Thyroid gland (tissue), 4 donors: Measurements from ENCODE around the gene RPL23. TPM values are rescaled to one million over a fixed set of nuclear protein-coding genes. Genes with fewer than 3 reads are reported as not detected.

Experiments
- DNase-seq, 2 donors: peaks; one replicate each; pipeline ENCODE4 v3.0.0-alpha.2; 2019
- H3K27ac ChIP-seq, 3 donors: fragments of 200-600 bp; sonication (generic); 1 replicate in 2 of 3; 2 replicates in 1 of 3; pipeline ENCODE4 v1.5.1; 2016 to 2019; ENCODE audit warnings: mild to moderate bottlenecking in 1 of 3, moderate library complexity in 1 of 3
- H3K27me3 ChIP-seq: fragments of 200-600 bp; sonication (generic); one replicate; pipeline ENCODE4 v1.5.1; 2019
- H3K36me3 ChIP-seq, 2 donors: fragments of 200-600 bp; sonication (generic); one replicate each; pipeline ENCODE4 v1.5.1; 2016 to 2019
- H3K4me1 ChIP-seq, 2 donors: fragments of 200-600 bp; sonication (generic); one replicate each; pipeline ENCODE4 v1.5.1; 2017 to 2019
- H3K4me3 ChIP-seq, 3 donors: fragments of 200-600 bp; sonication (generic); replicated peaks in 1 of 3; 1 replicate in 2 of 3; 2 replicates in 1 of 3; pipeline ENCODE4 v1.5.1; 2016; ENCODE audit warnings: mild to moderate bottlenecking in 1 of 3
- H3K9me3 ChIP-seq: fragments of 200-600 bp; sonication (generic); one replicate; pipeline ENCODE4 v1.5.1; 2017
- CTCF ChIP-seq, 6 experiments: fragments of 200-600 bp in 3 of 6; fragments of 450-650 bp in 3 of 6; sonication (generic) in 3 of 6; IDR thresholded peaks; one replicate each; pipeline ENCODE4 v1.5.1; 2016 to 2019; ENCODE audit warnings: antibody characterized with exemption in 6 of 6, mild to moderate bottlenecking in 2 of 6, inconsistent platforms in 1 of 6, moderate library complexity in 1 of 6
- POLR2A ChIP-seq, 2 donors: fragments of 450-650 bp; IDR thresholded peaks; one replicate each; pipeline ENCODE4 v1.6.1; 2017; ENCODE audit warnings: antibody characterized with exemption in 2 of 2, mild to moderate bottlenecking in 2 of 2, moderate library complexity in 1 of 2
- WGBS, 2 donors: methylation state at CpG; one replicate each; pipeline ENCODE4 v1.1.5; 2017; 5-methylcytosine and 5-hydroxymethylcytosine counted together
- intact Hi-C: fragments of 100-400 bp; cut with DNase I; formaldehyde crosslinking; loops from one replicate; pipeline ENCODE4 v1.15.1; 2023
- total RNA-seq, 4 donors: library from RNA; depleted of rRNA; stranded (reverse); fragments of >200 nt; gene quantifications; one replicate each; pipeline ENCODE4 v1.2.3, GENCODE V29; 2016

Gene RPL23
- 1,000 to 10,000 TPM; 1,055 to 2,735 (median 1,279) TPM for total RNA-seq

GRCh38 chr17:38853292-38854219 is at the start of gene RPL23:
Gene RPL23, minus strand, starts transcription at chr17:38853721. Its CDS starts 11 bp downstream, at chr17:38853710.
- Histone ChIP-seq H3K9me3 (no peaks in the 10 kb centered on the region), H3K27ac (peak within 1 kb of the TSS; percentile 84 to 91 (median 85)), H3K27me3 (no peaks in the 10 kb centered on the region), H3K4me3 (peak within 1 kb of the TSS; percentile 12 to 51 (median 35)), H3K4me1 (peaks cover 22 to 24% of the 10 kb centered on the region in 2 donors), H3K36me3 (peaks cover 10 to 33% of the 10 kb centered on the region in 2 donors)
- TF ChIP-seq POLR2A (IDR thresholded peaks at IDR 0.05) (peak in 1 of 2 donors; percentile 86), CTCF (IDR thresholded peaks at IDR 0.05) (no peak)
- intact Hi-C loops = loop anchor here (2.0 kb wide), 1 partner anchor 27 kb away; no protein-coding TSS in a partner anchor
- 1% methylated on average over 42 to 48 of the region's 48 CpGs for WGBS, 2 donors
- peak; percentile 97 for DNase-seq

- 40 to 46% methylated on average over 10 of the region's 10 CpGs for whole genome bisulfite sequencing, 2 donors
- Histone ChIP-seq H3K4me3 (no peak overlapping the region), H3K36me3 (no peaks in the 10 kb centered on the region), H3K27me3 (no peaks in the 10 kb centered on the region), H3K4me1 (peaks cover 17 to 63% of the 10 kb centered on the region in 2 donors), H3K27ac (peak overlapping the region in 2 of 3 donors; percentile 26 to 44), H3K9me3 (no peaks in the 10 kb centered on the region)
- TF ChIP-seq CTCF (IDR thresholded peaks at IDR 0.05) (no peak), POLR2A (IDR thresholded peaks at IDR 0.05) (no peak)
- DNase-seq = peak; percentile 35 to 37
- intact Hi-C loops = no loop called here
Observed at GRCh38 chr17:38900978-38901656, 47.6 kb upstream of the RPL23 start.

GRCh38 chr17:38899421-38899820 is 45.9 kb upstream of the RPL23 start:
- H3K9me3 ChIP-seq = no peaks in the 10 kb centered on the region
- H3K27ac ChIP-seq = peak overlapping the region in 1 of 3 donors; percentile 64
- no peaks in the 10 kb centered on the region for H3K27me3 ChIP-seq
- DNase-seq = no peak
- no peak overlapping the region for H3K4me3 ChIP-seq
- peaks cover 20 to 68% of the 10 kb centered on the region in 2 donors for H3K4me1 ChIP-seq
- intact Hi-C loops = no loop called here
- WGBS, 2 donors = 90% methylated on average over 5 of the region's 5 CpGs
- TF ChIP-seq POLR2A (IDR thresholded peaks at IDR 0.05) (no peak), CTCF (IDR thresholded peaks at IDR 0.05) (no peak)
- H3K36me3 ChIP-seq = no peaks in the 10 kb centered on the region

- peak overlapping the region in 2 of 3 donors; percentile 58 to 64 for H3K27ac ChIP-seq
- H3K4me3 ChIP-seq = no peak overlapping the region
- no peaks in the 10 kb centered on the region for H3K27me3 ChIP-seq
- DNase-seq = peak in 1 of 2 donors; percentile 34
- TF ChIP-seq CTCF (IDR thresholded peaks at IDR 0.05) = no peak
- no peak for TF ChIP-seq POLR2A (IDR thresholded peaks at IDR 0.05)
- intact Hi-C loops = no loop called here
- no peaks in the 10 kb centered on the region for H3K36me3 ChIP-seq
- H3K4me1 ChIP-seq = peaks cover 20 to 70% of the 10 kb centered on the region in 2 donors
- no peaks in the 10 kb centered on the region for H3K9me3 ChIP-seq
- 59 to 75% methylated on average over 6 to 9 of the region's 11 CpGs for WGBS, 2 donors
Observed at GRCh38 chr17:38898812-38899348, 45.4 kb upstream of the RPL23 start.
